Activated effector memory CD4-positive, alpha-beta T cell treated with anti-CD3 and anti-CD28 coated beads, Interleukin-2, amount 50 U/mL, for 16 hours (primary cell): ENCODE measurements around the gene ZRANB1.

ENCODE experiments used
- DNase-seq: peaks from one replicate; pipeline ENCODE4 v3.0.0-alpha.2; 2020

Gene ZRANB1

GRCh38 chr10:125023255-125023654 is 81.3 kb downstream of the ZRANB1 start:
- DNase-seq: no peak

GRCh38 chr10:125023862-125024496 is 82.1 kb downstream of the ZRANB1 start:
- DNase-seq: no peak

- DNase-seq: no peak
These were observed 82.7 kb downstream of the ZRANB1 start for GRCh38 chr10:125024497-125025234.

GRCh38 chr10:125025341-125025740 is 83.4 kb downstream of the ZRANB1 start:
- no peak for DNase-seq

GRCh38 chr10:125026036-125026931 is 84.4 kb downstream of the ZRANB1 start:
- DNase-seq: no peak

GRCh38 chr10:125026974-125027735 is 85.2 kb downstream of the ZRANB1 start:
- no peak for DNase-seq

- DNase-seq: no peak
These were observed 86.2 kb downstream of the ZRANB1 start for GRCh38 chr10:125027871-125028869.

GRCh38 chr10:125029584-125030242 is 87.8 kb downstream of the ZRANB1 start:
- DNase-seq: no peak

GRCh38 chr10:125030567-125031197 is 88.8 kb downstream of the ZRANB1 start:
- DNase-seq: no peak

GRCh38 chr10:125032474-125033020 is 90.6 kb downstream of the ZRANB1 start:
- DNase-seq: no peak

GRCh38 chr10:125033146-125033924 is 91.4 kb downstream of the ZRANB1 start:
- DNase-seq: no peak

- no peak for DNase-seq
These were observed 92.8 kb downstream of the ZRANB1 start for GRCh38 chr10:125034675-125035074.

- DNase-seq: no peak
These were observed 93.2 kb downstream of the ZRANB1 start for GRCh38 chr10:125035136-125035535.

GRCh38 chr10:125035588-125036295 is 93.8 kb downstream of the ZRANB1 start:
- DNase-seq: no peak

GRCh38 chr10:125037145-125037877 is 95.4 kb downstream of the ZRANB1 start:
- DNase-seq: no peak
